COLO668 (cell line): ENCODE results near the gene GJB2.

Source experiments
- DNase-seq: peaks from one replicate; lab custom pipeline; 2025; ENCODE audit not compliant: unreplicated experiment; lab: John Stamatoyannopoulos, UW

The GJB2 gene

DNA sequence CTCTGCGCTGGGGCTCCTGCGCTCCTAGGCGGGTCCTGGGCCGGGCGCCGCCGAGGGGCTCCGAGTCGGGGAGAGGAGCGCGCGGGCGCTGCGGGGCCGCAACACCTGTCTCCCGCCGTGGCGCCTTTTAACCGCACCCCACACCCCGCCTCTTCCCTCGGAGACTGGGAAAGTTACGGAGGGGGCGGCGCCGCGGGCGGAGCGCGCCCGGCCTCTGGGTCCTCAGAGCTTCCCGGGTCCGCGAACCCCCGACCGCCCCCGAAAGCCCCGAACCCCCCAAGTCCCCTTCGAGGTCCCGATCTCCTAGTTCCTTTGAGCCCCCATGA lies at the start of gene GJB2:
TSS of gene GJB2 (minus strand) at position 103 of the 326 bp plus-strand sequence. CDS start 3,357 bp downstream, outside the sequence.
- DNase-seq, result peak; percentile 49

- DNase-seq, result no peak
These were observed 48.9 kb upstream of the GJB2 start for GRCh38 chr13:20241593-20241992.

DNA sequence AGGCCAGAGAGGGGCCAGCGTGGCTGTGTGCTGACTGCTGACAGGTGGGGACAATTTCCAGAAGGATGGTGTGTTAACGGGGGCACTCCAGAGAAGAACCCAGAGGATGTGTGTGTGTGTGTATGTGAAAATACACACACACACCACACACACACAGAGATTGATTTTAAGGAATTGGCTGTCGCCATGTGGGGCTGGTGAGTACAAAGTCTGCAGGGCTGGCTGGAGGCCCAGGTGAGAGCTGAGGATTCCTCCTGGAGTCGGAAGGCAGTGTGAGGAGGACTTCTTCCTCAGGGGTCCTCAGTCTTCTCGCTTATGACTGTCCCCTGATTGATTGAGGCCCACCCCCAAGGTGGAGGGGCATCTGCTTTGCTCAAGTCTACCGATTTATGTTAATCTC lies 47.0 kb upstream of the GJB2 start:
- no peak for DNase-seq

GRCh38 chr13:20232556-20233277 lies 40.0 kb upstream of the GJB2 start:
- no peak for DNase-seq

DNA sequence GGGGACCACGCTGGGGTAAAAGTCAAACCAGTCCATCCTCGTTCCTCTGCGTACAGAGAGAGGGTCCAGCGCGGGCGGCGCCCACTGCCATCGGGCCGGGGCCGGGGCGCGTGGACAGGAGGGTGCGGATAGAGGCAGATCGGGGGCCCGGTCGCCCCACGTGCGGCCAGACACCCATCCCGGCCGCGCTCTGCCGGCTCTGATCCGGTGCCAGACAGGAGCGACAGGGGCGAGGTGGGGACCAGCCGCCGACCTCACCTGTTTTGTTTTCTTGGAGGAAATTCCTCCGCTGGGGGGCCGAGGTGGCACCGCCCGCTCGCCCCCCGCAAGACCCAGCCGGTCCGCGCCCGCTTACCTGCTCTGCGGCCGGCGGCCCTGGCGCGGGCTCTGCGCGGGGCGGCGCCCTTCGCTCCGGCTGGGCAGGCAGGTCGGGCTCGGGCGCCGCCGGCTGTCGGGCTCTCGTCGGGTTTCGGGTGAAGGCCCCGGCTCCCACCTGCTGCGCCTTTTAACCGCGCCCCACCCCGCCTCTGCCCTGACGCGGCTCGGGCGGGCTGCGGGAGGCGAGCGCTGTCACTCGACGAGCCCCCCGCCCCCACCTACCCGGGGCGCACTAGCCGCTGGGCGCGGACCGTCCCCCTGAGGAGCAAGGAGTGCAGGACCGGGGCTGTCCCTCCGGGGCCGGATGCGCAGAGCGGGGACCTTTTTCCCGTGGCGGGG lies 39.3 kb upstream of the GJB2 start, which contains the start of gene GJB6:
TSS of gene GJB6 (minus strand) at position 481 of the 717 bp plus-strand sequence. CDS start 8,839 bp downstream, outside the sequence.
- DNase-seq, result peak; percentile 32

DNA sequence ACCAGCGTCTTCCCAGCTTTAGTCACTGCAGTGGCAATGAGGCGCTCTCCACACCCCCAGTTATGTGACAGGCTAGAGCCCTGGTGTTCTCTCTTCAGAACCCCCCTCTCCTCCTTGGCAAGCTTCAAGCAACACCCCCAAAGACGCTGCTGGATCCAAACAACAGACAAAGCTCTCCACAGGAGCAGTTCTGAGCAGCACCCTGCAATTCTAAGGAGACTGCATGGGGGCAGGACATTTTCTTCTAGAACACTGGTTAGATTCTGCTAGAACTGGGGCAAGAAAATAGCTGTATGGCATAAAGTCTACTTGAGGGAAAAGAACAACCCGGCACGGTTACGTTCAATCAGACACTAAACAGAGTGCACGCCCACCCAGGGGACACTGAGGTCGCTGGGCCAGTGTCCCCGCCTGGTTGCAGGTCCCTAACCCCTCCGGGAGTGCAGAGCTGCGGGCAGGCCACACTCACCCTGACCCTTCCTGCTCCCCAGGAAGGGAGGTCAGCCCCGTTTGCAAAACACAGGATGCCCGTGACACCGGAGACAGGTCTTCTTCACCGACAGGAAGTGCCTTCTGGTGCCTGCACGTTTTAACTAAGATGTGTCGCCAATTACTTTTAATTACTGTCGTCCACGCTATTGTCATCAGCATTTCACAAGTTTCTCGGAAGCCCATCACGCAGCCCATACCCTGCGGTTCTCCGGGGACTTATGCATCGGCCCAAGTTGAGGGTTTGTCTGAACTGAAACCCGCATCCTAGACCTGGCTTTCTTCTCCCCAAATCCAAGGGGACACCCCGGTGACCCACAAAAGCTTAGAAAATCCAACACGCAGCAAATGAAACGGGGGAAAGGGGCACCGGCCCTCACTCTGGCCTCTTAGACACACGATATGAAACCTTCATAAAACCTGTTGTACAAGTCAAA lies 38.4 kb upstream of the GJB2 start:
- DNase-seq, result no peak

DNA sequence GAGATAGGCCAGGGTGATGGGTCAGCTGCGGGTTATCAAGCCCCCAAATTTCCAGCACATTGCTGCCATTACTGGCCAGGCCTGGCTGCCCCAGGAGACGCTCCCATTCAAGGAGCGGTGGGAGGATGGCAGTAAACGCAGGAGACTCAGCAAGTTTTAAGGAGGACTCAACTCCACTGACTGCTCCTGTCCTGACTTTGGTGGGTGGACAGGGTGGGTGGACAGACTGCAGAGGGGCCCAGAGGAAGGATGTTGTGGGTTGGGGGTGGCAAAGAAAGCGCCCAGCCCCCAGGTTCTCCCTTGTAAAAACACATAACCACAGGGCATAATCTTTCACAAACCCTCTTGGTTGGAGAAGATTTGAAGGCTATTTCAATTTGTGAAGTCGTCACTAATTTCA lies 35.0 kb upstream of the GJB2 start:
- DNase-seq, result no peak

GRCh38 chr13:20227288-20227687 lies 34.5 kb upstream of the GJB2 start:
- no peak for DNase-seq

GRCh38 chr13:20222553-20222952 lies 29.8 kb upstream of the GJB2 start:
- no peak for DNase-seq

DNA sequence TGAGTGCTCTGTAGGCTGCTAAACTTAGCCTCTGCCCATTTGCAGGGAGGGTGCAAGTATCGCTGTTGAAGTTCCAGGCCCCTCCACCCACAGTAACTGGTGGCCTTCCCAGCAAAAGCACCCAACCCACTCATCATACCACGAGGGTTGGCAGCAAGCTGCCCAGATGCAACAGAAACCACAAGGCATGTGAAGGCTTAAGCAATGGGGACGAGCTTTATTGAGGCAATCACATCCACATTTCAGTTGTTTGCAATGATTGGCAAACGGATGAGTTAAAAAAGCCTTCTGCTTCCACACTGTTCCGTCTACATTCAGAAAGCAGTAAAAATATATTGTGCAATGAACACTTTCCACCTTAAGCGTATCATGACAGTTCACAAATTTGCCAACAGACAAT lies 29.0 kb upstream of the GJB2 start:
- no peak for DNase-seq

- no peak for DNase-seq
These were observed 26.8 kb upstream of the GJB2 start for GRCh38 chr13:20219577-20219976.

DNA sequence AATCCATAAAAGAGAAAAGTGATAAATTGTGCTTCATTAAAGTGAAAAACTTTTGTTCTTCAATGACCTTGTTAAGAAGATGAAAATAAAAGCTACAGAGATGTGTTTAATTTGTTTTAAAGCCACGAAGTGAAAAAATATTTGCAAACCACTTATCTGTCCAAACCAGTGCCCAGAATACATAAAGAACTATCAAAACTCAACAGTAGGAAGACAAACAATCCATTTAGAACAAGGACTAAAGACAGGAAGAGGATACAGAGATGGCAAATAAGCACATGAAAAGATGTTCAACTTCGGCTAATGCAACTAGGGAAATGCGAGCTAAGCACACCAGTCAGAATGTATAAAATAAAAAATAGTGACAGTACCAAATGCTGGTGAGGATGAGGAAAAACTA lies 24.4 kb upstream of the GJB2 start:
- no peak for DNase-seq

GRCh38 chr13:20209948-20210347 lies 17.2 kb upstream of the GJB2 start:
- DNase-seq, result no peak

- no peak for DNase-seq
These were observed 14.0 kb upstream of the GJB2 start for GRCh38 chr13:20206698-20207235.

- no peak for DNase-seq
These were observed 13.4 kb upstream of the GJB2 start for GRCh38 chr13:20206065-20206697.

GRCh38 chr13:20198781-20199180 lies 6.0 kb upstream of the GJB2 start:
- DNase-seq, result no peak

DNA sequence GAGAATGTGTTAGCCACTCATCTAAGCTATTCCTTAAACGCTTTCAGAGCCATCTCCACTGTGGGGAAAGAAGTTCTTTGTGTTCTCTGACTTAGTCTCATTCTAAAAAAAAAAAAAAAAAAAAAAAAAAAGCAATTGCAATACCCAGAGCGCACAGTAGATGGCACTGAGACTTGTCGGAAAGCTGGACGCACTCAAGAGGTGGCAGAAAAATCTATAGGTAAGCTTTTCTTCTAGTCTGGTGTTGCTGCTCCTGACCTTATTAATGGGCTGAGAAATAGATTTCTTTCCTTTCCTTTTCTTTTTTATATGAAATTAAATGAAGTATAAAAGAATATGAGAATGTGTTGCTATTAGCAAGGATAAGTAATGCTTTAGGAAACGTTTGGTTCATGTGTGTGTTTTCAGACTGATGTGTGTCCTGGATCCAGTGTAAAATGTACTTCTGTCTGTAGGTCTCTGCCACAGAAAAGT lies 4.7 kb upstream of the GJB2 start:
- DNase-seq, result no peak

GRCh38 chr13:20195801-20196200 lies 3.1 kb upstream of the GJB2 start:
- no peak for DNase-seq

DNA sequence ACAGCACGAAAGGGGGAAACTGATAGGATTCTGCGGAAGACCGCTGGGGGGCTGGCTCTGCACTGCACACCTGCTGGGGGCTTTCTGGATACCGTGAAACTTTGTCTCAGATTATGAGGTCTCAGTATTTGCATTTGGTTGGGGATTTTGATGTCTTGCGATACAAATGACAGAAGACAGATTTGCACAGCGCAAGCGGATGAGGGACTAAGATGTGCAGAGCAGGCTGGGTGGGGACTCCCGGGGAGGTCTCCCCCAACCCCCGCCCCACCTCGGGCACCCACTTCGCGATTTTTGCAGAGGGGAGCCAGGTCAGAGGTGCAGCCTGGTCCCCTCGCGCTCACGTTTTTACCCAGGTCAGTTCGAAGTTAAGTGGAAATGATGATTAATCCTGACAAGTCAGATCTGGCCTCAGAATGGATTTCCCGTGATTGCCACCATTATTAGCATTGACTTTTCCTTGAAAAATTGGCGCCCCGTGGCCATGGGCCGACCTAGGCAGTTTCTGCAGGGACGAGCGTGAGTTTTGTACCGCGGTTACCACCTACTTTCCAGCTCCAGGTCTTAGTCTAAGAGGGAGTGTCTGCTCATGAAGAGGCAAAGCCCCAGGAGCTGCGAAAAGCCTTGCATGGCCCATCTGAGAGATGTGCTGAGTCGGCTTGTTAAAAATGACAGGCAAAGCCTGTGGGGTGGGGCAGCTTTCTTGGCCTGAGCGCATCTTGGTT lies 1.3 kb upstream of the GJB2 start:
- DNase-seq, result no peak
